Vagina (tissue), 2 donors: ENCODE data around the gene MEX3B. TPM values are rescaled to one million over a fixed set of nuclear protein-coding genes. Genes with fewer than 3 reads are reported as not detected.

Experiments used
- DNase-seq, 2 donors: peaks; one replicate each; pipeline ENCODE4 v3.0.0-alpha.2; 2017; ENCODE audit errors: extremely low spot score in 2 of 2
- H3K27ac ChIP-seq: fragments of 200-600 bp; sonication (generic); one replicate; pipeline ENCODE4 v1.5.1; 2019
- H3K27me3 ChIP-seq: fragments of 200-600 bp; sonication (generic); one replicate; pipeline ENCODE4 v1.5.1; 2019
- H3K36me3 ChIP-seq, 2 donors: fragments of 200-600 bp; sonication (generic); one replicate each; pipeline ENCODE4 v1.5.1; 2017 to 2019
- H3K4me1 ChIP-seq: fragments of 200-600 bp; sonication (generic); one replicate; pipeline ENCODE4 v1.5.1; 2019
- H3K4me3 ChIP-seq, 2 donors: fragments of 200-600 bp; sonication (generic); 1 replicate in 1 of 2; 2 replicates in 1 of 2; pipeline ENCODE4 v1.5.1; 2016 to 2019
- H3K9me3 ChIP-seq: fragments of 200-600 bp; sonication (generic); one replicate; pipeline ENCODE4 v1.5.1; 2019
- POLR2A ChIP-seq, 2 donors: fragments of 450-650 bp; IDR thresholded peaks; one replicate each; pipeline ENCODE4 v1.6.1; 2017; ENCODE audit warnings: antibody characterized with exemption in 2 of 2, mild to moderate bottlenecking in 2 of 2, moderate library complexity in 2 of 2
- POLR2AphosphoS5 ChIP-seq, 2 donors: sonication (generic); formaldehyde crosslinking; IDR thresholded peaks; one replicate each; pipeline ENCODE4 v1.9.0; 2017; ENCODE audit warnings: antibody characterized with exemption in 2 of 2, mild to moderate bottlenecking in 2 of 2, low read depth in 1 of 2; ENCODE audit not compliant: insufficient read depth in 1 of 2
- intact Hi-C: fragments of 100-400 bp; cut with DNase I; formaldehyde crosslinking; loops from one replicate; pipeline ENCODE4 v1.15.1; 2023
- total RNA-seq: library from RNA; depleted of rRNA; stranded (reverse); fragments of >200 nt; gene quantifications from one replicate; pipeline ENCODE4 v1.2.3, GENCODE V29; 2016
- TF ChIP-seq, protein P1 (sequence below), 3 experiments: fragments of 450-650 bp in 2 of 3; fragments of 200-600 bp in 1 of 3; sonication (generic) in 1 of 3; IDR thresholded peaks; one replicate each; pipeline ENCODE4 v1.5.1; 2017 to 2019; ENCODE audit warnings: antibody characterized with exemption in 3 of 3, mild to moderate bottlenecking in 2 of 3, moderate library complexity in 2 of 3

MEX3B gene
- total RNA-seq, 1 donor from 2014 or later: 5.2 TPM

DNA sequence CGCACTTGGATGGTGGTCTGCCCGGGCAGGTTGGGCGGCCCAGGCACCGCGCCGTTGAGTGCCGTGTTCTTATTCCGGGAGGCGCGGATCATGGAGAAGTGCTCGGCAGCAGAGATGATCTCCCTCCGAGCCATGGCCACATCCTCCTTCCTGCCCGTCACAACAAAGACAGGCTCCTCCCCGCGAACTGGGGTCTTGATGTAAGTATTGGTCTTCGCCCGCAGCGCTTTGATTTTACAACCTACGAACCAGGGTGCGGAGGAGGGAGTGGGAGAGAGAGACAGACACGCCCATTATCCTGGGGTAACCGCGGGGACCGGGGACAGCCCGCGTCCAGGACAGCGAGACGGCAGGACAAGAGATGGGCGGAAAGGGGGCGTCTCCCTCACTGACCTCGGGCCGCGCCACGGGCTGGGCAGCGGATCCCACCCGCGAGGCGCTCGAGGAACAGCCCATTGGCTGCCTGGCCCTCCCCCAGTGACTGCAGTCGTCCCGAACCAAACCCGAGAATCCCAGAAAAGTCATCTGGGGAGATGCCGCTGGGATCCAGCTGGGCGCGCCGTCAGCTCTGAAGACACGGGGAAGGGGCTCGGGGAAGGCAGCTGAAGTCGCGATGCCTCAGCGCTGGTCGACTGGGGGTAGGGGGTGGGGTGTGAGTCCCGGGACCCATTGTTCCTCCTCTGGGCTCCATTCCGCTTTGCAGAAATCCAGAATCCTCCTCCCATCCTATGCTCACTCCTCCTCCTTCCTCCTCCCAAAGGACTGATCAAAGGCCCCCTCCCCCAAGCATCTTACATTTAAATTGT, 1.2 kb downstream of the MEX3B start:
- Histone ChIP-seq H3K4me3 (peak overlapping the region; percentile 62 to 90), H3K27me3 (no peaks in the 10 kb centered on the region), H3K4me1 (peaks cover 40% of the 10 kb centered on the region), H3K9me3 (no peaks in the 10 kb centered on the region), H3K27ac (peak overlapping the region; percentile 90), H3K36me3 (no peaks in the 10 kb centered on the region)
- TF ChIP-seq POLR2AphosphoS5 (IDR thresholded peaks at IDR 0.05; ENCODE audit: insufficient read depth in 1 of 2, low read depth in 1 of 2): peak in 1 of 2 donors; percentile 73
- TF ChIP-seq, protein P1, sequence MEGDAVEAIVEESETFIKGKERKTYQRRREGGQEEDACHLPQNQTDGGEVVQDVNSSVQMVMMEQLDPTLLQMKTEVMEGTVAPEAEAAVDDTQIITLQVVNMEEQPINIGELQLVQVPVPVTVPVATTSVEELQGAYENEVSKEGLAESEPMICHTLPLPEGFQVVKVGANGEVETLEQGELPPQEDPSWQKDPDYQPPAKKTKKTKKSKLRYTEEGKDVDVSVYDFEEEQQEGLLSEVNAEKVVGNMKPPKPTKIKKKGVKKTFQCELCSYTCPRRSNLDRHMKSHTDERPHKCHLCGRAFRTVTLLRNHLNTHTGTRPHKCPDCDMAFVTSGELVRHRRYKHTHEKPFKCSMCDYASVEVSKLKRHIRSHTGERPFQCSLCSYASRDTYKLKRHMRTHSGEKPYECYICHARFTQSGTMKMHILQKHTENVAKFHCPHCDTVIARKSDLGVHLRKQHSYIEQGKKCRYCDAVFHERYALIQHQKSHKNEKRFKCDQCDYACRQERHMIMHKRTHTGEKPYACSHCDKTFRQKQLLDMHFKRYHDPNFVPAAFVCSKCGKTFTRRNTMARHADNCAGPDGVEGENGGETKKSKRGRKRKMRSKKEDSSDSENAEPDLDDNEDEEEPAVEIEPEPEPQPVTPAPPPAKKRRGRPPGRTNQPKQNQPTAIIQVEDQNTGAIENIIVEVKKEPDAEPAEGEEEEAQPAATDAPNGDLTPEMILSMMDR (IDR thresholded peaks at IDR 0.05): no peak
- intact Hi-C loops: no loop called here
- DNase-seq: no peak

- Histone ChIP-seq H3K27me3 (no peaks in the 10 kb centered on the region), H3K27ac (peak overlapping the region; percentile 90), H3K4me3 (peak overlapping the region; percentile 62 to 90), H3K4me1 (peaks cover 40% of the 10 kb centered on the region), H3K36me3 (no peaks in the 10 kb centered on the region), H3K9me3 (no peaks in the 10 kb centered on the region)
- TF ChIP-seq POLR2AphosphoS5 (IDR thresholded peaks at IDR 0.05; ENCODE audit: insufficient read depth in 1 of 2, low read depth in 1 of 2): no peak
- no peak for TF ChIP-seq POLR2A (IDR thresholded peaks at IDR 0.05)
- intact Hi-C loops: no loop called here
- no peak for DNase-seq
Measured at GRCh38 chr15:82043796-82044372, 1.9 kb downstream of the MEX3B start.

GRCh38 chr15:82043130-82043673, 2.6 kb downstream of the MEX3B start:
- Histone ChIP-seq H3K4me3 (peak overlapping the region; percentile 62 to 90), H3K27me3 (no peaks in the 10 kb centered on the region), H3K27ac (peak overlapping the region; percentile 90), H3K4me1 (peaks cover 40% of the 10 kb centered on the region), H3K36me3 (no peaks in the 10 kb centered on the region), H3K9me3 (no peaks in the 10 kb centered on the region)
- intact Hi-C loops: no loop called here
- no peak for DNase-seq
- TF ChIP-seq POLR2A (IDR thresholded peaks at IDR 0.05): no peak
- TF ChIP-seq POLR2AphosphoS5 (IDR thresholded peaks at IDR 0.05; ENCODE audit: insufficient read depth in 1 of 2, low read depth in 1 of 2): peak in 1 of 2 donors; percentile 19
- TF ChIP-seq, protein P1 (IDR thresholded peaks at IDR 0.05): no peak

DNA sequence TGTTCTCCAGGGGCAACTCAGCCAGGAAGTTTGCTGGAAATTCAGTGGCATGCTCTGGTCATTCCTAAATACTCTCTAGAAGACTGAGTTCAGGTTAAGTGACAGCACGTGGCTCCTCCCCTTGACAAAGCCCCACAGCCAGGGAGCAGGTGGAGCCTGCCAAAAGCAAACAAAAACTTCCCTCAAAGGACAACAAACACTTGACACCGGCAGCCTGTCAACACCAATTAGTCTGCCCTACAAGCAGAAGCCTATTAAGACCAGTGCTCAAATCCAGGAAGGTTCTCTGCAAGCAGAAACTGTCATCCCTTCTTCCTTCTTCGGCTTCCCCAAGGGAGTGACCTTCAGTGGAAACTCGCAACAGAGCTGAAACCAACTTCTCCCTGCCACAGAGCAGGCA, 5.0 kb downstream of the MEX3B start:
- Histone ChIP-seq H3K4me3 (no peak overlapping the region), H3K4me1 (peaks cover 30% of the 10 kb centered on the region), H3K27ac (no peak overlapping the region), H3K9me3 (no peaks in the 10 kb centered on the region), H3K27me3 (no peaks in the 10 kb centered on the region), H3K36me3 (no peaks in the 10 kb centered on the region)
- TF ChIP-seq POLR2AphosphoS5 (IDR thresholded peaks at IDR 0.05; ENCODE audit: insufficient read depth in 1 of 2, low read depth in 1 of 2): no peak
- TF ChIP-seq, protein P1 (IDR thresholded peaks at IDR 0.05): no peak
- TF ChIP-seq POLR2A (IDR thresholded peaks at IDR 0.05): no peak
- DNase-seq: no peak
- intact Hi-C loops: no loop called here

DNA sequence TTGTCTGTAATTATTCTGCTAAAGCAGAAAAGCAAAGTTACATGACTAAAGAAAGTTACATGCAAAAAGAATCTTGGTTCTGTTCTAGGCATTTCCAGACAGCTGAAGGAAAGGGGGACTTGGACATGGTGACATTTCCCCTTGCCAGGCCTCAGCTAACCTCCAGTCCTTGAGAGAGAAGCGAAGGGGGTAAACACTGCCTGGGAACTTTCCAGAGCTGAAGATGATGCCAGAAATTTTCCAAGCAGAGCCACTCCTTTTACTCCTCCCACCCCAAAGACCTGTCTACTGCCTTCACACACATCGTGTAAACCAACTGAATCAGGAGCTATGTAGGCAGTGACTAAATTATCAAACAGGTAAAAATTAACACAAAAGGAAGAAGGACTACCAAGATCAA, 5.4 kb downstream of the MEX3B start:
- no peaks in the 10 kb centered on the region for H3K36me3 ChIP-seq
- no peak for DNase-seq
- H3K9me3 ChIP-seq: no peaks in the 10 kb centered on the region
- TF ChIP-seq, protein P1 (IDR thresholded peaks at IDR 0.05): no peak
- TF ChIP-seq POLR2AphosphoS5 (IDR thresholded peaks at IDR 0.05; ENCODE audit: insufficient read depth in 1 of 2, low read depth in 1 of 2): no peak
- TF ChIP-seq POLR2A (IDR thresholded peaks at IDR 0.05): no peak
- intact Hi-C loops: no loop called here
- H3K4me1 ChIP-seq: peaks cover 30% of the 10 kb centered on the region
- no peak overlapping the region for H3K27ac ChIP-seq
- no peaks in the 10 kb centered on the region for H3K27me3 ChIP-seq
- H3K4me3 ChIP-seq: no peak overlapping the region
